ENCODE data around the gene FASTKD1.

DNA sequence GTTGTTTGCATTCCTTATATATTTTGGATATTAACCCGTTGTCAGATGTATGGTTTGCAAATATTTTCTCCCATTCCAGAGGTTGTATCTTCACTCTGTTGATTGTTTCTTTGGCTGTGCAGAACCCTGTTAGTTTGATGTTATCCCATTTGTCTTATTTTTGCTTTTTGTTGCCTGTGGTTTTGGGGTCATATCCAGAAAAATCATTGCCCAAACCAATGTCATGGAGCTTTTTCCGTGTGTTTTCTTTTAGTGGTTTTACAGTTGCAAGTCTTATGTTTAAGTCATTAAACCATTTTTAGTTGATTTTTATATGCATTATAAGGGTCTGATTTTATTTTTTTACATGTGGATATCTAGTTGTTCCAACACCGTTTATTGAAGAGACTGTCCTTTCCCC lies 46.3 kb upstream of the FASTKD1 start:
- TF ChIP-seq ZSCAN29 (IDR thresholded peaks at IDR 0.05) = no peak
- no peak for TF ChIP-seq EP300 (IDR thresholded peaks at IDR 0.05; ENCODE audit: borderline replicate concordance in 1 of 2, control insufficient read depth in 1 of 2, low read depth in 2 of 2, low read length in 2 of 2)
- no peak for TF ChIP-seq MYC (IDR thresholded peaks at IDR 0.05; ENCODE audit: insufficient read depth, insufficient read length, insufficient replicate concordance, low read length, severe bottlenecking)
- TF ChIP-seq ZZZ3 (IDR thresholded peaks at IDR 0.05; ENCODE audit: control insufficient read depth, insufficient read length, low read depth) = no peak
- TF ChIP-seq, protein P1, sequence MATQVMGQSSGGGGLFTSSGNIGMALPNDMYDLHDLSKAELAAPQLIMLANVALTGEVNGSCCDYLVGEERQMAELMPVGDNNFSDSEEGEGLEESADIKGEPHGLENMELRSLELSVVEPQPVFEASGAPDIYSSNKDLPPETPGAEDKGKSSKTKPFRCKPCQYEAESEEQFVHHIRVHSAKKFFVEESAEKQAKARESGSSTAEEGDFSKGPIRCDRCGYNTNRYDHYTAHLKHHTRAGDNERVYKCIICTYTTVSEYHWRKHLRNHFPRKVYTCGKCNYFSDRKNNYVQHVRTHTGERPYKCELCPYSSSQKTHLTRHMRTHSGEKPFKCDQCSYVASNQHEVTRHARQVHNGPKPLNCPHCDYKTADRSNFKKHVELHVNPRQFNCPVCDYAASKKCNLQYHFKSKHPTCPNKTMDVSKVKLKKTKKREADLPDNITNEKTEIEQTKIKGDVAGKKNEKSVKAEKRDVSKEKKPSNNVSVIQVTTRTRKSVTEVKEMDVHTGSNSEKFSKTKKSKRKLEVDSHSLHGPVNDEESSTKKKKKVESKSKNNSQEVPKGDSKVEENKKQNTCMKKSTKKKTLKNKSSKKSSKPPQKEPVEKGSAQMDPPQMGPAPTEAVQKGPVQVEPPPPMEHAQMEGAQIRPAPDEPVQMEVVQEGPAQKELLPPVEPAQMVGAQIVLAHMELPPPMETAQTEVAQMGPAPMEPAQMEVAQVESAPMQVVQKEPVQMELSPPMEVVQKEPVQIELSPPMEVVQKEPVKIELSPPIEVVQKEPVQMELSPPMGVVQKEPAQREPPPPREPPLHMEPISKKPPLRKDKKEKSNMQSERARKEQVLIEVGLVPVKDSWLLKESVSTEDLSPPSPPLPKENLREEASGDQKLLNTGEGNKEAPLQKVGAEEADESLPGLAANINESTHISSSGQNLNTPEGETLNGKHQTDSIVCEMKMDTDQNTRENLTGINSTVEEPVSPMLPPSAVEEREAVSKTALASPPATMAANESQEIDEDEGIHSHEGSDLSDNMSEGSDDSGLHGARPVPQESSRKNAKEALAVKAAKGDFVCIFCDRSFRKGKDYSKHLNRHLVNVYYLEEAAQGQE (IDR thresholded peaks at IDR 0.05; ENCODE audit: low read depth, low read length) = no peak
- TF ChIP-seq CTCF (IDR thresholded peaks at IDR 0.05 in 2 of 3, conservative IDR thresholded peaks at IDR 0.05 in 1 of 3; ENCODE audit: control insufficient read depth in 2 of 3, extremely low read depth in 1 of 3, insufficient read depth in 1 of 3, low read depth in 3 of 3, low read length in 3 of 3) = no peak
- no peak for TF ChIP-seq ESRRA (IDR thresholded peaks at IDR 0.05; ENCODE audit: low read length)
- TF ChIP-seq SUZ12 (IDR thresholded peaks at IDR 0.05; ENCODE audit: unreplicated experiment) = no peak

All from GM12878 (cell line).